DOHH2 (cell line): ENCODE measurements around the gene VAV2.

ENCODE experiments used
- EZH2phosphoT487 ChIP-seq: fragments of 200-600 bp; sonication (generic); IDR thresholded peaks from 2 replicates; pipeline ENCODE4 v1.6.1; 2017; ENCODE audit warnings: borderline replicate concordance, mild to moderate bottlenecking, antibody characterized with exemption, low read length, moderate library complexity, mixed read lengths
- TF ChIP-seq, protein P1 (sequence below): fragments of 200-600 bp; sonication (generic); IDR thresholded peaks from one replicate; pipeline ENCODE4 v1.5.1; 2014; ENCODE audit warnings: antibody characterized with exemption, mild to moderate bottlenecking, low read depth, low read length; ENCODE audit not compliant: poor library complexity, severe bottlenecking

- TF ChIP-seq, protein P1, sequence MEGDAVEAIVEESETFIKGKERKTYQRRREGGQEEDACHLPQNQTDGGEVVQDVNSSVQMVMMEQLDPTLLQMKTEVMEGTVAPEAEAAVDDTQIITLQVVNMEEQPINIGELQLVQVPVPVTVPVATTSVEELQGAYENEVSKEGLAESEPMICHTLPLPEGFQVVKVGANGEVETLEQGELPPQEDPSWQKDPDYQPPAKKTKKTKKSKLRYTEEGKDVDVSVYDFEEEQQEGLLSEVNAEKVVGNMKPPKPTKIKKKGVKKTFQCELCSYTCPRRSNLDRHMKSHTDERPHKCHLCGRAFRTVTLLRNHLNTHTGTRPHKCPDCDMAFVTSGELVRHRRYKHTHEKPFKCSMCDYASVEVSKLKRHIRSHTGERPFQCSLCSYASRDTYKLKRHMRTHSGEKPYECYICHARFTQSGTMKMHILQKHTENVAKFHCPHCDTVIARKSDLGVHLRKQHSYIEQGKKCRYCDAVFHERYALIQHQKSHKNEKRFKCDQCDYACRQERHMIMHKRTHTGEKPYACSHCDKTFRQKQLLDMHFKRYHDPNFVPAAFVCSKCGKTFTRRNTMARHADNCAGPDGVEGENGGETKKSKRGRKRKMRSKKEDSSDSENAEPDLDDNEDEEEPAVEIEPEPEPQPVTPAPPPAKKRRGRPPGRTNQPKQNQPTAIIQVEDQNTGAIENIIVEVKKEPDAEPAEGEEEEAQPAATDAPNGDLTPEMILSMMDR, result no peak
- no peak for TF ChIP-seq EZH2phosphoT487
Observed at GRCh38 chr9:133967024-133967741, 24.9 kb downstream of the VAV2 start.
